ENCODE measurements around the gene NOTCH1.

Gene NOTCH1

GRCh38 chr9:136544548-136544963 is 1.3 kb downstream of the NOTCH1 start:
- DNase-seq, result peak; percentile 43

GRCh38 chr9:136543830-136544547 is 1.9 kb downstream of the NOTCH1 start:
- no peak for DNase-seq

GRCh38 chr9:136543280-136543679 is 2.6 kb downstream of the NOTCH1 start:
- DNase-seq, result no peak

- DNase-seq, result no peak
Measured at GRCh38 chr9:136542241-136543040, 3.4 kb downstream of the NOTCH1 start.

GRCh38 chr9:136541709-136542108 is 4.1 kb downstream of the NOTCH1 start:
- no peak for DNase-seq

GRCh38 chr9:136541179-136541578 is 4.7 kb downstream of the NOTCH1 start:
- peak; percentile 23 for DNase-seq

- peak; percentile 98 for DNase-seq
Measured at GRCh38 chr9:136539427-136540421, 6.1 kb downstream of the NOTCH1 start.

GRCh38 chr9:136538599-136539426 is 7.0 kb downstream of the NOTCH1 start:
- peak; percentile 25 for DNase-seq

- DNase-seq, result no peak
Measured at GRCh38 chr9:136537896-136538598, 7.8 kb downstream of the NOTCH1 start.

- DNase-seq, result no peak
Measured at GRCh38 chr9:136537411-136537810, 8.4 kb downstream of the NOTCH1 start.

- DNase-seq, result no peak
Measured at GRCh38 chr9:136536721-136537241, 9.1 kb downstream of the NOTCH1 start.

GRCh38 chr9:136536051-136536720 is 9.7 kb downstream of the NOTCH1 start:
- no peak for DNase-seq

- DNase-seq, result no peak
Measured at GRCh38 chr9:136535070-136535469, 10.8 kb downstream of the NOTCH1 start.

GRCh38 chr9:136534366-136534765 is 11.5 kb downstream of the NOTCH1 start:
- no peak for DNase-seq

GRCh38 chr9:136533775-136534157 is 12.1 kb downstream of the NOTCH1 start:
- DNase-seq, result peak; percentile 89

GRCh38 chr9:136532799-136533774 is 12.8 kb downstream of the NOTCH1 start:
- no peak for DNase-seq

GRCh38 chr9:136531904-136532798 is 13.7 kb downstream of the NOTCH1 start:
- DNase-seq, result peak; percentile 12

Measured in suppressor macrophage treated with lipopolysaccharide for 4 hours (primary cell).